Suprapubic skin (tissue), 4 donors: ENCODE results near the gene PSPH. TPM values are rescaled to one million over a fixed set of nuclear protein-coding genes. Genes with fewer than 3 reads are reported as not detected.

Experiments used
- DNase-seq, 2 donors: peaks; one replicate each; pipeline ENCODE4 v3.0.0-alpha.2; 2019; ENCODE audit warnings: low spot score in 2 of 2
- H3K27ac ChIP-seq: fragments of 200-600 bp; sonication (generic); one replicate; pipeline ENCODE4 v1.5.1; 2019
- H3K27me3 ChIP-seq: fragments of 200-600 bp; sonication (generic); one replicate; pipeline ENCODE4 v1.5.1; 2019
- H3K36me3 ChIP-seq: fragments of 200-600 bp; sonication (generic); one replicate; pipeline ENCODE4 v1.5.1; 2019
- H3K4me1 ChIP-seq: fragments of 200-600 bp; sonication (generic); one replicate; pipeline ENCODE4 v1.5.1; 2019
- H3K4me3 ChIP-seq: fragments of 200-600 bp; sonication (generic); one replicate; pipeline ENCODE4 v1.5.1; 2019; ENCODE audit warnings: mild to moderate bottlenecking
- H3K9me3 ChIP-seq: fragments of 200-600 bp; sonication (generic); one replicate; pipeline ENCODE4 v1.5.1; 2019
- CTCF ChIP-seq, 2 donors: fragments of 200-600 bp in 1 of 2; fragments of 450-650 bp in 1 of 2; sonication (generic) in 1 of 2; IDR thresholded peaks; one replicate each; pipeline ENCODE4 v1.5.1; 2016 to 2019; ENCODE audit warnings: antibody characterized with exemption in 2 of 2, mild to moderate bottlenecking in 1 of 2, moderate library complexity in 1 of 2
- EP300 ChIP-seq: sonication (generic); formaldehyde crosslinking; IDR thresholded peaks from one replicate; pipeline ENCODE4 v1.6.1; 2017; ENCODE audit warnings: antibody characterized with exemption
- POLR2A ChIP-seq, 2 donors: fragments of 450-650 bp; IDR thresholded peaks; one replicate each; pipeline ENCODE4 v1.6.1; 2017; ENCODE audit warnings: antibody characterized with exemption in 2 of 2, mild to moderate bottlenecking in 2 of 2, moderate library complexity in 2 of 2
- POLR2AphosphoS5 ChIP-seq, 3 donors: sonication (generic); formaldehyde crosslinking; IDR thresholded peaks; one replicate each; pipeline ENCODE4 v1.6.1; 2017; ENCODE audit warnings: antibody characterized with exemption in 3 of 3
- WGBS: methylation state at CpG from one replicate; pipeline ENCODE4 v1.1.5; 2018; 5-methylcytosine and 5-hydroxymethylcytosine counted together
- total RNA-seq, 4 donors: library from RNA; depleted of rRNA; stranded (reverse); fragments of >200 nt; gene quantifications; one replicate each; pipeline ENCODE4 v1.1.0, GENCODE V29; 2016

PSPH gene
- total RNA-seq, 4 donors from 2014 or later = 4.1 to 19.2 (median 14.1) TPM

- Histone ChIP-seq H3K27me3 (no peaks in the 10 kb centered on the region), H3K9me3 (no peaks in the 10 kb centered on the region), H3K36me3 (no peaks in the 10 kb centered on the region), H3K4me3 (no peak overlapping the region), H3K4me1 (peaks cover 26% of the 10 kb centered on the region), H3K27ac (no peak overlapping the region)
- no peak for TF ChIP-seq POLR2A (IDR thresholded peaks at IDR 0.05)
- TF ChIP-seq POLR2AphosphoS5 (IDR thresholded peaks at IDR 0.05) = no peak
- TF ChIP-seq EP300 = no peak
- TF ChIP-seq CTCF (IDR thresholded peaks at IDR 0.05) = no peak
- WGBS = 71% methylated on average over 3 of the region's 3 CpGs
- no peak for DNase-seq
Measured at GRCh38 chr7:55962014-55962413, 89.2 kb downstream of the PSPH start.

Other genes with a start within 250 kb of the PSPH start
- not detected for gene SEPTIN14, start 188.7 kb downstream of the PSPH start, total RNA-seq
- 1 to 10 TPM; 1.1 to 5.4 (median 3.8) TPM for gene ZNF713, start 164.0 kb downstream of the PSPH start, total RNA-seq
- gene MRPS17, start 99.6 kb downstream of the PSPH start, total RNA-seq = 10 to 100 TPM in 2 of 4 donors, 1 to 10 TPM in 2; 5.6 to 12.0 (median 8.5) TPM
- 10 to 100 TPM; 37.4 to 59.3 (median 48.6) TPM for gene NIPSNAP2, start 86.9 kb downstream of the PSPH start, total RNA-seq
- gene CCT6A, start 321 bp upstream of the PSPH start, total RNA-seq = 10 to 100 TPM; 80.6 to 97.4 (median 88.8) TPM
- 100 to 1,000 TPM in 2 of 4 donors, 10 to 100 TPM in 2; 93.4 to 134 (median 113) TPM for gene SUMF2, start 12.8 kb upstream of the PSPH start, total RNA-seq
- 1 to 10 TPM in 3 of 4 donors, under 1 TPM in 1; 0.64 to 5.2 (median 2.5) TPM for gene PHKG1, start 41.5 kb upstream of the PSPH start, total RNA-seq
- gene CHCHD2, start 55.0 kb upstream of the PSPH start, total RNA-seq = 100 to 1,000 TPM; 192 to 382 (median 301) TPM
- 1 to 10 TPM in 2 of 4 donors, not detected in 2; 3.0 to 4.5 TPM for gene NUPR2, start 65.0 kb upstream of the PSPH start, total RNA-seq